ENCODE measurements around the gene MOGAT3. TPM values are rescaled to one million over a fixed set of nuclear protein-coding genes. Genes with fewer than 3 reads are reported as not detected.

MOGAT3 gene
- total RNA-seq, 1 experiment from 2014 or later, result not detected

GRCh38 chr7:101198476-101198875 lies 2.4 kb downstream of the MOGAT3 start:
- Histone ChIP-seq H3K4me3 (no peak overlapping the region), H3K27ac (no peak overlapping the region), H3K9me3 (ENCODE audit: insufficient read depth, low read depth) (no peaks in the 10 kb centered on the region), H3K4me1 (replicated peaks; ENCODE audit: insufficient read depth) (no peaks in the 10 kb centered on the region), H3K4me2 (no peak overlapping the region), H4K20me1 (ENCODE audit: insufficient read depth) (no peaks in the 10 kb centered on the region), H2AFZ (no peak overlapping the region), H3K36me3 (ENCODE audit: low read depth) (no peaks in the 10 kb centered on the region), H3K9me2 (ENCODE audit: insufficient read depth) (no peaks in the 10 kb centered on the region), H3K79me2 (ENCODE audit: low read depth) (no peaks in the 10 kb centered on the region), H3F3A (ENCODE audit: insufficient read depth, low read depth) (no peaks in the 10 kb centered on the region), H3K27me3 (ENCODE audit: insufficient read depth, low read depth) (no peaks in the 10 kb centered on the region)
- TF ChIP-seq EZH2 (IDR thresholded peaks at IDR 0.05; ENCODE audit: low read depth) (no peak), CTCF (conservative IDR thresholded peaks at IDR 0.05) (no peak)
- CTCF ChIA-PET, result interaction anchor here (0.7 kb wide), 1 partner anchor 36 kb away, joined by 4 read pairs; no protein-coding TSS in a partner anchor
- DNase-seq, result no peak
- no TSS peak for BruUV-seq (replicated peaks)
- POLR2A ChIA-PET (ENCODE audit: unreplicated experiment), result no interaction called here
- intact Hi-C loops (cut with micrococcal nuclease; ENCODE audit: unreplicated experiment), result no loop called here

- Histone ChIP-seq H3K9me3 (ENCODE audit: insufficient read depth, low read depth) (no peaks in the 10 kb centered on the region), H3F3A (ENCODE audit: insufficient read depth, low read depth) (no peaks in the 10 kb centered on the region), H3K4me2 (no peak overlapping the region), H3K9me2 (ENCODE audit: insufficient read depth) (no peaks in the 10 kb centered on the region), H2AFZ (no peak overlapping the region), H4K20me1 (ENCODE audit: insufficient read depth) (no peaks in the 10 kb centered on the region), H3K79me2 (ENCODE audit: low read depth) (no peaks in the 10 kb centered on the region), H3K4me3 (no peak overlapping the region), H3K27me3 (ENCODE audit: insufficient read depth, low read depth) (no peaks in the 10 kb centered on the region), H3K4me1 (replicated peaks; ENCODE audit: insufficient read depth) (no peaks in the 10 kb centered on the region), H3K36me3 (ENCODE audit: low read depth) (no peaks in the 10 kb centered on the region), H3K27ac (no peak overlapping the region)
- no TSS peak for BruUV-seq (replicated peaks)
- POLR2A ChIA-PET (ENCODE audit: unreplicated experiment), result no interaction called here
- no peak for TF ChIP-seq CTCF (conservative IDR thresholded peaks at IDR 0.05)
- TF ChIP-seq EZH2 (IDR thresholded peaks at IDR 0.05; ENCODE audit: low read depth), result no peak
- CTCF ChIA-PET, result no interaction called here
- no peak for DNase-seq
- intact Hi-C loops (cut with micrococcal nuclease; ENCODE audit: unreplicated experiment), result no loop called here
These were observed 2.8 kb downstream of the MOGAT3 start for GRCh38 chr7:101197991-101198390.

GRCh38 chr7:101195884-101196283 lies 5.0 kb downstream of the MOGAT3 start:
- Histone ChIP-seq H2AFZ (no peak overlapping the region), H3K27ac (no peak overlapping the region), H4K20me1 (ENCODE audit: insufficient read depth) (no peaks in the 10 kb centered on the region), H3F3A (ENCODE audit: insufficient read depth, low read depth) (no peaks in the 10 kb centered on the region), H3K4me1 (replicated peaks; ENCODE audit: insufficient read depth) (no peaks in the 10 kb centered on the region), H3K9me3 (ENCODE audit: insufficient read depth, low read depth) (no peaks in the 10 kb centered on the region), H3K9me2 (ENCODE audit: insufficient read depth) (no peaks in the 10 kb centered on the region), H3K36me3 (ENCODE audit: low read depth) (no peaks in the 10 kb centered on the region), H3K79me2 (ENCODE audit: low read depth) (no peaks in the 10 kb centered on the region), H3K27me3 (ENCODE audit: insufficient read depth, low read depth) (no peaks in the 10 kb centered on the region), H3K4me3 (no peak overlapping the region), H3K4me2 (no peak overlapping the region)
- DNase-seq, result no peak
- CTCF ChIA-PET, result no interaction called here
- BruUV-seq (replicated peaks), result no TSS peak
- TF ChIP-seq EZH2 (IDR thresholded peaks at IDR 0.05; ENCODE audit: low read depth) (no peak), CTCF (conservative IDR thresholded peaks at IDR 0.05) (no peak)
- intact Hi-C loops (cut with micrococcal nuclease; ENCODE audit: unreplicated experiment), result no loop called here
- POLR2A ChIA-PET (ENCODE audit: unreplicated experiment), result no interaction called here
